Astrocyte (in vitro differentiated cells and primary cell): ENCODE data around the gene CMTM4. TPM values are rescaled to one million over a fixed set of nuclear protein-coding genes. Genes with fewer than 3 reads are reported as not detected.

Source experiments
- DNase-seq: peaks from one replicate; pipeline ENCODE4 v3.0.0-alpha.2; 2010; ENCODE audit warnings: low read depth
- FAIRE-seq: peaks from 2 replicates; lab custom pipeline; 2011; peaks lifted over from hg19 to GRCh38; lab: Jason Lieb, UNC
- H2AFZ ChIP-seq: 2 replicates; pipeline ENCODE4 v1.6.0; 2012; ENCODE audit warnings: low read depth, low read length, inconsistent platforms
- H3K27ac ChIP-seq: 2 replicates; pipeline ENCODE4 v1.5.1; 2011; ENCODE audit warnings: low read depth, low read length, inconsistent platforms
- H3K27me3 ChIP-seq: 2 replicates; pipeline ENCODE4 v1.6.0; 2011; ENCODE audit warnings: low read length, inconsistent platforms; ENCODE audit not compliant: insufficient read depth
- H3K36me3 ChIP-seq: 2 replicates; pipeline ENCODE4 v1.5.1; 2011; ENCODE audit warnings: low read length, inconsistent platforms; ENCODE audit not compliant: insufficient read depth
- H3K4me1 ChIP-seq: 2 replicates; pipeline ENCODE4 v1.5.1; 2011; ENCODE audit warnings: low read length, inconsistent platforms; ENCODE audit not compliant: insufficient read depth
- H3K4me2 ChIP-seq: 2 replicates; pipeline ENCODE4 v1.6.0; 2012; ENCODE audit warnings: low read length, inconsistent platforms
- H3K4me3 ChIP-seq: 2 replicates; pipeline ENCODE4 v1.5.1; 2011; ENCODE audit warnings: low read depth, mild to moderate bottlenecking, low read length, inconsistent platforms; ENCODE audit not compliant: insufficient read depth
- H3K79me2 ChIP-seq: 2 replicates; pipeline ENCODE4 v1.6.0; 2012; ENCODE audit warnings: mild to moderate bottlenecking, low read length, inconsistent platforms; ENCODE audit not compliant: insufficient read depth
- H3K9ac ChIP-seq: 2 replicates; pipeline ENCODE4 v1.6.0; 2012; ENCODE audit warnings: mild to moderate bottlenecking, low read length, inconsistent platforms
- H3K9me3 ChIP-seq: 2 replicates; pipeline ENCODE4 v1.5.1; 2012; ENCODE audit warnings: low read depth, mild to moderate bottlenecking, low read length, inconsistent platforms; ENCODE audit not compliant: insufficient read depth
- H4K20me1 ChIP-seq: 2 replicates; pipeline ENCODE4 v1.6.0; 2012; ENCODE audit warnings: low read length, inconsistent platforms; ENCODE audit not compliant: insufficient read depth
- H3K27ac Mint-ChIP-seq: one replicate; pipeline ENCODE4 v1.8.0; 2021; ENCODE audit warnings: mild to moderate bottlenecking, mixed read lengths; ENCODE audit not compliant: unreplicated experiment
- H3K27me3 Mint-ChIP-seq: one replicate; pipeline ENCODE4 v1.8.0; 2021; ENCODE audit warnings: low read depth, mixed read lengths; ENCODE audit not compliant: unreplicated experiment
- H3K36me3 Mint-ChIP-seq: one replicate; pipeline ENCODE4 v1.8.0; 2021; ENCODE audit warnings: low read depth, mixed read lengths; ENCODE audit not compliant: unreplicated experiment
- H3K4me1 Mint-ChIP-seq: one replicate; pipeline ENCODE4 v1.8.0; 2021; ENCODE audit warnings: low read depth, mixed read lengths; ENCODE audit not compliant: unreplicated experiment
- H3K4me3 Mint-ChIP-seq: one replicate; pipeline ENCODE4 v1.8.0; 2021; ENCODE audit warnings: mild to moderate bottlenecking, moderate library complexity, mixed read lengths; ENCODE audit not compliant: unreplicated experiment
- H3K9me3 Mint-ChIP-seq: one replicate; pipeline ENCODE4 v1.8.0; 2021; ENCODE audit warnings: mild to moderate bottlenecking, mixed read lengths; ENCODE audit not compliant: unreplicated experiment
- CTCF ChIP-seq: IDR thresholded peaks from 2 replicates; pipeline ENCODE4 v1.5.1; 2011; ENCODE audit warnings: low read depth, mild to moderate bottlenecking, inconsistent platforms, low read length, moderate library complexity; ENCODE audit not compliant: insufficient read depth
- EZH2 ChIP-seq: IDR thresholded peaks from 2 replicates; pipeline ENCODE4 v1.6.1; 2012; ENCODE audit warnings: mild to moderate bottlenecking, low read length, inconsistent platforms; ENCODE audit not compliant: insufficient read depth
- total RNA-seq: library from RNA; stranded (reverse); gene quantifications from 2 replicates; pipeline ENCODE4 v1.2.1, GENCODE V29; 2021

CMTM4 gene
- total RNA-seq, 1 donor from 2014 or later, result 20.9 TPM

GRCh38 chr16:66701516-66701915, 5.0 kb upstream of the CMTM4 start:
- Histone ChIP-seq H2AFZ (no peak overlapping the region), H3K27ac (no peak overlapping the region), H3K4me2 (no peak overlapping the region), H3K79me2 (no peaks in the 10 kb centered on the region), H3K9me3 (no peaks in the 10 kb centered on the region), H4K20me1 (no peaks in the 10 kb centered on the region), H3K27me3 (peaks cover 3% of the 10 kb centered on the region), H3K36me3 (no peaks in the 10 kb centered on the region), H3K4me3 (no peak overlapping the region), H3K9ac (no peak overlapping the region), H3K4me1 (peaks cover 9% of the 10 kb centered on the region)
- Mint-ChIP-seq H3K27me3 (peaks cover 13% of the 10 kb centered on the region), H3K27ac (no peak overlapping the region), H3K36me3 (no peaks in the 10 kb centered on the region), H3K4me1 (no peaks in the 10 kb centered on the region), H3K9me3 (no peaks in the 10 kb centered on the region), H3K4me3 (no peak overlapping the region)
- FAIRE-seq (no peak), DNase-seq (no peak)
- no peak for TF ChIP-seq EZH2
- no peak for TF ChIP-seq CTCF

DNA sequence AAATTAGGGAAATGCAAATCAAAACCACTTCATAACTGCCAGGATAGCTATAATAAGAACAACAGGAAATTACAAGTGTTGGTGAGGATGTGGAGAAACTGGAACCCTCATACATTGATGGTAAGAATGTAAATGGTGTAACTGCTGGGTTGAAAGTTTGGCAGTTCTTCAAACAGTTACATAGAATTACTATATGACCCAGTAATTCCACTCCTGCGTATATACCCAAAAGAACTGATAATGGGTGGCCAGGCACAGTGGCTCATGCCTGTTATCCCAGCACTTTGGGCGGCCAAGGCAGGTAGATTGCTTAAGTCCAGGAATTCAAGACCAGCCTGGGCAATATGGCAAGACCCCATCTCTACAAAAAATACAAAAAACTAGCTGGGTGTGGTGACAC, 4.5 kb upstream of the CMTM4 start:
- Mint-ChIP-seq H3K36me3 (no peaks in the 10 kb centered on the region), H3K27me3 (peaks cover 13% of the 10 kb centered on the region), H3K9me3 (no peaks in the 10 kb centered on the region), H3K4me3 (no peak overlapping the region), H3K27ac (no peak overlapping the region), H3K4me1 (no peaks in the 10 kb centered on the region)
- Histone ChIP-seq H2AFZ (no peak overlapping the region), H3K4me1 (peaks cover 5% of the 10 kb centered on the region), H3K4me3 (no peak overlapping the region), H3K4me2 (no peak overlapping the region), H4K20me1 (no peaks in the 10 kb centered on the region), H3K9me3 (no peaks in the 10 kb centered on the region), H3K27ac (no peak overlapping the region), H3K36me3 (no peaks in the 10 kb centered on the region), H3K27me3 (peaks cover 3% of the 10 kb centered on the region), H3K79me2 (no peaks in the 10 kb centered on the region), H3K9ac (no peak overlapping the region)
- FAIRE-seq (no peak), DNase-seq (no peak)
- TF ChIP-seq EZH2, result no peak
- no peak for TF ChIP-seq CTCF

- Histone ChIP-seq H2AFZ (no peak overlapping the region), H3K79me2 (no peaks in the 10 kb centered on the region), H3K4me1 (peaks cover 12% of the 10 kb centered on the region), H3K4me3 (no peak overlapping the region), H3K9me3 (no peaks in the 10 kb centered on the region), H3K4me2 (no peak overlapping the region), H3K27ac (no peak overlapping the region), H3K9ac (no peak overlapping the region), H3K27me3 (peaks cover 3% of the 10 kb centered on the region), H3K36me3 (no peaks in the 10 kb centered on the region), H4K20me1 (peaks cover 8% of the 10 kb centered on the region)
- peaks cover 13% of the 10 kb centered on the region for H3K27me3 Mint-ChIP-seq
- H3K9me3 Mint-ChIP-seq, result no peaks in the 10 kb centered on the region
- no peak for FAIRE-seq
- H3K4me3 Mint-ChIP-seq, result no peak overlapping the region
- peaks cover 3% of the 10 kb centered on the region for H3K4me1 Mint-ChIP-seq
- no peak overlapping the region for H3K27ac Mint-ChIP-seq
- H3K36me3 Mint-ChIP-seq, result no peaks in the 10 kb centered on the region
- TF ChIP-seq CTCF (no peak), EZH2 (no peak)
- no peak for DNase-seq
Observed at GRCh38 chr16:66699898-66700297, 3.4 kb upstream of the CMTM4 start.
